ENCODE results near the gene TGFBR3L.

TGFBR3L gene

GRCh38 chr19:7914598-7915045 is at the start of gene TGFBR3L:
Gene TGFBR3L (plus strand): TSS chr19:7914830.
- no peak within 1 kb of the TSS for H3K27ac ChIP-seq (ENCODE audit: low read length)

GRCh38 chr19:7865262-7865911 is 49.2 kb upstream of the TGFBR3L start:
- Histone ChIP-seq H3K4me3 (ENCODE audit: low read depth in 1 of 2, low read length in 2 of 2) (no peak overlapping the region), H3K36me3 (ENCODE audit: control insufficient read depth in 1 of 2, insufficient read depth in 2 of 2, low read length in 2 of 2) (peaks cover 0 to 10% of the 10 kb centered on the region in 2 donors), H3K9me3 (ENCODE audit: control insufficient read depth in 1 of 2, low read length in 2 of 2) (no peaks in the 10 kb centered on the region), H3K27me3 (ENCODE audit: low read depth, low read length) (peaks cover 18% of the 10 kb centered on the region), H3K4me1 (ENCODE audit: control insufficient read depth in 1 of 2, insufficient read depth in 2 of 2, low read length in 2 of 2) (peaks cover 0 to 37% of the 10 kb centered on the region in 2 donors), H3K27ac (ENCODE audit: low read length) (no peak overlapping the region)

More at GRCh38 chr19:7914598-7915045, at the start of gene TGFBR3L:
- H3K27me3 ChIP-seq (ENCODE audit: low read depth, low read length): peaks cover 29% of the 10 kb centered on the region
- peaks cover 3 to 34% of the 10 kb centered on the region in 2 donors for H3K36me3 ChIP-seq (ENCODE audit: control insufficient read depth in 1 of 2, insufficient read depth in 2 of 2, low read length in 2 of 2)
- no peaks in the 10 kb centered on the region for H3K9me3 ChIP-seq (ENCODE audit: control insufficient read depth in 1 of 2, low read length in 2 of 2)
- H3K4me1 ChIP-seq (ENCODE audit: control insufficient read depth in 1 of 2, insufficient read depth in 2 of 2, low read length in 2 of 2): peaks cover 0 to 37% of the 10 kb centered on the region in 2 donors
- no peak within 1 kb of the TSS for H3K4me3 ChIP-seq (ENCODE audit: low read depth in 1 of 2, low read length in 2 of 2)

- Histone ChIP-seq H3K27ac (ENCODE audit: low read length) (no peak overlapping the region), H3K9me3 (ENCODE audit: control insufficient read depth in 1 of 2, low read length in 2 of 2) (no peaks in the 10 kb centered on the region), H3K36me3 (ENCODE audit: control insufficient read depth in 1 of 2, insufficient read depth in 2 of 2, low read length in 2 of 2) (no peaks in the 10 kb centered on the region), H3K27me3 (ENCODE audit: low read depth, low read length) (peaks cover 13% of the 10 kb centered on the region), H3K4me3 (ENCODE audit: low read depth in 1 of 2, low read length in 2 of 2) (no peak overlapping the region), H3K4me1 (ENCODE audit: control insufficient read depth in 1 of 2, insufficient read depth in 2 of 2, low read length in 2 of 2) (peaks cover 0 to 47% of the 10 kb centered on the region in 2 donors)
Observed at GRCh38 chr19:7866399-7867091, 48.1 kb upstream of the TGFBR3L start.

- H3K9me3 ChIP-seq (ENCODE audit: control insufficient read depth in 1 of 2, low read length in 2 of 2): no peaks in the 10 kb centered on the region
- H3K27me3 ChIP-seq (ENCODE audit: low read depth, low read length): peaks cover 11% of the 10 kb centered on the region
- peaks cover 0 to 46% of the 10 kb centered on the region in 2 donors for H3K4me1 ChIP-seq (ENCODE audit: control insufficient read depth in 1 of 2, insufficient read depth in 2 of 2, low read length in 2 of 2)
- H3K36me3 ChIP-seq (ENCODE audit: control insufficient read depth in 1 of 2, insufficient read depth in 2 of 2, low read length in 2 of 2): no peaks in the 10 kb centered on the region
- no peak overlapping the region for H3K4me3 ChIP-seq (ENCODE audit: low read depth in 1 of 2, low read length in 2 of 2)
- no peak overlapping the region for H3K27ac ChIP-seq (ENCODE audit: low read length)
Observed at GRCh38 chr19:7867092-7867844, 47.4 kb upstream of the TGFBR3L start.

GRCh38 chr19:7868326-7868670 is 46.3 kb upstream of the TGFBR3L start:
- H3K4me1 ChIP-seq (ENCODE audit: control insufficient read depth in 1 of 2, insufficient read depth in 2 of 2, low read length in 2 of 2): peaks cover 0 to 50% of the 10 kb centered on the region in 2 donors
- no peaks in the 10 kb centered on the region for H3K36me3 ChIP-seq (ENCODE audit: control insufficient read depth in 1 of 2, insufficient read depth in 2 of 2, low read length in 2 of 2)
- no peaks in the 10 kb centered on the region for H3K9me3 ChIP-seq (ENCODE audit: control insufficient read depth in 1 of 2, low read length in 2 of 2)
- H3K4me3 ChIP-seq (ENCODE audit: low read depth in 1 of 2, low read length in 2 of 2): peak overlapping the region in 1 of 2 donors; percentile 61
- H3K27me3 ChIP-seq (ENCODE audit: low read depth, low read length): peaks cover 17% of the 10 kb centered on the region
- no peak overlapping the region for H3K27ac ChIP-seq (ENCODE audit: low read length)

GRCh38 chr19:7868671-7869452 is 45.8 kb upstream of the TGFBR3L start:
- H3K9me3 ChIP-seq (ENCODE audit: control insufficient read depth in 1 of 2, low read length in 2 of 2): no peaks in the 10 kb centered on the region
- peaks cover 0 to 56% of the 10 kb centered on the region in 2 donors for H3K4me1 ChIP-seq (ENCODE audit: control insufficient read depth in 1 of 2, insufficient read depth in 2 of 2, low read length in 2 of 2)
- peak overlapping the region; percentile 39 to 61 for H3K4me3 ChIP-seq (ENCODE audit: low read depth in 1 of 2, low read length in 2 of 2)
- no peak overlapping the region for H3K27ac ChIP-seq (ENCODE audit: low read length)
- peaks cover 21% of the 10 kb centered on the region for H3K27me3 ChIP-seq (ENCODE audit: low read depth, low read length)
- no peaks in the 10 kb centered on the region for H3K36me3 ChIP-seq (ENCODE audit: control insufficient read depth in 1 of 2, insufficient read depth in 2 of 2, low read length in 2 of 2)

GRCh38 chr19:7869453-7869909 is 45.1 kb upstream of the TGFBR3L start:
- Histone ChIP-seq H3K27me3 (ENCODE audit: low read depth, low read length) (peaks cover 22% of the 10 kb centered on the region), H3K27ac (ENCODE audit: low read length) (no peak overlapping the region), H3K9me3 (ENCODE audit: control insufficient read depth in 1 of 2, low read length in 2 of 2) (no peaks in the 10 kb centered on the region), H3K36me3 (ENCODE audit: control insufficient read depth in 1 of 2, insufficient read depth in 2 of 2, low read length in 2 of 2) (no peaks in the 10 kb centered on the region), H3K4me1 (ENCODE audit: control insufficient read depth in 1 of 2, insufficient read depth in 2 of 2, low read length in 2 of 2) (peaks cover 0 to 61% of the 10 kb centered on the region in 2 donors), H3K4me3 (ENCODE audit: low read depth in 1 of 2, low read length in 2 of 2) (peak overlapping the region in 1 of 2 donors; percentile 61)

- Histone ChIP-seq H3K4me1 (ENCODE audit: control insufficient read depth in 1 of 2, insufficient read depth in 2 of 2, low read length in 2 of 2) (peaks cover 0 to 65% of the 10 kb centered on the region in 2 donors), H3K4me3 (ENCODE audit: low read depth in 1 of 2, low read length in 2 of 2) (peak overlapping the region in 1 of 2 donors; percentile 61), H3K9me3 (ENCODE audit: control insufficient read depth in 1 of 2, low read length in 2 of 2) (no peaks in the 10 kb centered on the region), H3K27me3 (ENCODE audit: low read depth, low read length) (peaks cover 26% of the 10 kb centered on the region), H3K36me3 (ENCODE audit: control insufficient read depth in 1 of 2, insufficient read depth in 2 of 2, low read length in 2 of 2) (no peaks in the 10 kb centered on the region), H3K27ac (ENCODE audit: low read length) (no peak overlapping the region)
Observed at GRCh38 chr19:7869910-7870511, 44.6 kb upstream of the TGFBR3L start.

GRCh38 chr19:7870571-7871436 is 43.8 kb upstream of the TGFBR3L start:
- H3K27ac ChIP-seq (ENCODE audit: low read length): no peak overlapping the region
- H3K27me3 ChIP-seq (ENCODE audit: low read depth, low read length): peaks cover 26% of the 10 kb centered on the region
- H3K9me3 ChIP-seq (ENCODE audit: control insufficient read depth in 1 of 2, low read length in 2 of 2): no peaks in the 10 kb centered on the region
- peaks cover 0 to 65% of the 10 kb centered on the region in 2 donors for H3K4me1 ChIP-seq (ENCODE audit: control insufficient read depth in 1 of 2, insufficient read depth in 2 of 2, low read length in 2 of 2)
- H3K4me3 ChIP-seq (ENCODE audit: low read depth in 1 of 2, low read length in 2 of 2): peak overlapping the region in 1 of 2 donors; percentile 59
- H3K36me3 ChIP-seq (ENCODE audit: control insufficient read depth in 1 of 2, insufficient read depth in 2 of 2, low read length in 2 of 2): no peaks in the 10 kb centered on the region
